ENCODE data around the gene SERINC5. TPM values are rescaled to one million over a fixed set of nuclear protein-coding genes. Genes with fewer than 3 reads are reported as not detected.

Gene SERINC5
- total RNA-seq, 5 donors from 2014 or later (not counting 1 experiment from before 2014, with no cell fraction given) = 109 to 170 (median 112) TPM

- ATAC-seq (replicated peaks in 1 of 4) = no peak
- DNase-seq = no peak
- Histone ChIP-seq H3K27me3 (replicated peaks in 1 of 2; ENCODE audit: control insufficient read depth in 2 of 2, extremely low read depth in 1 of 2, insufficient read depth in 2 of 2, low read length in 1 of 2) (no peaks in the 10 kb centered on the region), H3K4me1 (ENCODE audit: control insufficient read depth in 1 of 2, extremely low read depth in 1 of 2, insufficient read depth in 2 of 2, low read length in 2 of 2) (no peaks in the 10 kb centered on the region), H3K4me3 (ENCODE audit: control insufficient read depth in 1 of 2, extremely low read depth in 1 of 2, low read length in 1 of 2) (no peak overlapping the region), H3K36me3 (ENCODE audit: control insufficient read depth in 2 of 2, extremely low read depth in 1 of 2, insufficient read depth in 1 of 2, low read length in 1 of 2) (peaks cover 0 to 9% of the 10 kb centered on the region in 2 donors), H3K9me3 (no peaks in the 10 kb centered on the region), H3K27ac (ENCODE audit: low read length) (no peak overlapping the region)
- ChIA-PET CTCF (no interaction called here), POLR2A (no interaction called here)
- Mint-ChIP-seq H3K4me1 (no peaks in the 10 kb centered on the region), H3K36me3 (peaks cover 47% of the 10 kb centered on the region), H3K27me3 (no peaks in the 10 kb centered on the region), H3K4me3 (no peak overlapping the region), H3K27ac (no peak overlapping the region), H3K9me3 (no peaks in the 10 kb centered on the region)
- 80% methylated on average over 1 of the region's 4 CpGs for WGBS (ENCODE audit: insufficient coverage)
Measured at GRCh38 chr5:80069251-80069800, 186.5 kb downstream of the SERINC5 start.

GRCh38 chr5:80068775-80069174 lies 187.1 kb downstream of the SERINC5 start:
- no peak for ATAC-seq (replicated peaks in 1 of 4)
- CTCF ChIA-PET = no interaction called here
- no peak overlapping the region for H3K27ac Mint-ChIP-seq

GRCh38 chr5:80068246-80068636 lies 187.6 kb downstream of the SERINC5 start:
- no peaks in the 10 kb centered on the region for H3K4me1 Mint-ChIP-seq
- POLR2A ChIA-PET = no interaction called here
- ATAC-seq (replicated peaks in 1 of 4) = no peak
- peaks cover 56% of the 10 kb centered on the region for H3K36me3 Mint-ChIP-seq
- Histone ChIP-seq H3K4me1 (ENCODE audit: control insufficient read depth in 1 of 2, extremely low read depth in 1 of 2, insufficient read depth in 2 of 2, low read length in 2 of 2) (no peaks in the 10 kb centered on the region), H3K27me3 (replicated peaks in 1 of 2; ENCODE audit: control insufficient read depth in 2 of 2, extremely low read depth in 1 of 2, insufficient read depth in 2 of 2, low read length in 1 of 2) (no peaks in the 10 kb centered on the region), H3K4me3 (ENCODE audit: control insufficient read depth in 1 of 2, extremely low read depth in 1 of 2, low read length in 1 of 2) (no peak overlapping the region), H3K27ac (ENCODE audit: low read length) (no peak overlapping the region), H3K36me3 (ENCODE audit: control insufficient read depth in 2 of 2, extremely low read depth in 1 of 2, insufficient read depth in 1 of 2, low read length in 1 of 2) (peaks cover 0 to 9% of the 10 kb centered on the region in 2 donors), H3K9me3 (no peaks in the 10 kb centered on the region)
- H3K4me3 Mint-ChIP-seq = no peak overlapping the region
- H3K9me3 Mint-ChIP-seq = no peaks in the 10 kb centered on the region
- no peak overlapping the region for H3K27ac Mint-ChIP-seq
- DNase-seq = no peak
- no peaks in the 10 kb centered on the region for H3K27me3 Mint-ChIP-seq
- CTCF ChIA-PET = interaction anchor here in 1 of 2 donors (0.6 kb wide), 1 partner anchor 16 kb away, joined by 3 read pairs; no protein-coding TSS in a partner anchor
- WGBS (ENCODE audit: insufficient coverage) = 100% methylated on average over 1 of the region's 5 CpGs

More at GRCh38 chr5:80068775-80069174, 187.1 kb downstream of the SERINC5 start:
- no peak for DNase-seq
- no peaks in the 10 kb centered on the region for H3K4me1 Mint-ChIP-seq
- no peak overlapping the region for H3K27ac ChIP-seq (ENCODE audit: low read length)
- H3K4me3 Mint-ChIP-seq = no peak overlapping the region
- H3K36me3 ChIP-seq (ENCODE audit: control insufficient read depth in 2 of 2, extremely low read depth in 1 of 2, insufficient read depth in 1 of 2, low read length in 1 of 2) = peaks cover 0 to 9% of the 10 kb centered on the region in 2 donors
- no peaks in the 10 kb centered on the region for H3K27me3 ChIP-seq (replicated peaks in 1 of 2; ENCODE audit: control insufficient read depth in 2 of 2, extremely low read depth in 1 of 2, insufficient read depth in 2 of 2, low read length in 1 of 2)
- peaks cover 51% of the 10 kb centered on the region for H3K36me3 Mint-ChIP-seq
- no peaks in the 10 kb centered on the region for H3K9me3 ChIP-seq
- H3K27me3 Mint-ChIP-seq = no peaks in the 10 kb centered on the region
- WGBS (ENCODE audit: insufficient coverage) = 87% methylated on average over 3 of the region's 4 CpGs
- no peaks in the 10 kb centered on the region for H3K4me1 ChIP-seq (ENCODE audit: control insufficient read depth in 1 of 2, extremely low read depth in 1 of 2, insufficient read depth in 2 of 2, low read length in 2 of 2)
- POLR2A ChIA-PET = no interaction called here
- no peak overlapping the region for H3K4me3 ChIP-seq (ENCODE audit: control insufficient read depth in 1 of 2, extremely low read depth in 1 of 2, low read length in 1 of 2)
- H3K9me3 Mint-ChIP-seq = no peaks in the 10 kb centered on the region

- no peaks in the 10 kb centered on the region for H3K27me3 ChIP-seq (replicated peaks in 1 of 2; ENCODE audit: control insufficient read depth in 2 of 2, extremely low read depth in 1 of 2, insufficient read depth in 2 of 2, low read length in 1 of 2)
- CTCF ChIA-PET = interaction anchor here in 1 of 2 donors (0.6 kb wide), 1 partner anchor 17 kb away, joined by 3 read pairs; no protein-coding TSS in a partner anchor
- Mint-ChIP-seq H3K9me3 (no peaks in the 10 kb centered on the region), H3K27ac (no peak overlapping the region), H3K36me3 (peaks cover 54% of the 10 kb centered on the region), H3K27me3 (no peaks in the 10 kb centered on the region), H3K4me1 (no peaks in the 10 kb centered on the region), H3K4me3 (no peak overlapping the region)
- no peaks in the 10 kb centered on the region for H3K4me1 ChIP-seq (ENCODE audit: control insufficient read depth in 1 of 2, extremely low read depth in 1 of 2, insufficient read depth in 2 of 2, low read length in 2 of 2)
- H3K4me3 ChIP-seq (ENCODE audit: control insufficient read depth in 1 of 2, extremely low read depth in 1 of 2, low read length in 1 of 2) = no peak overlapping the region
- no peak overlapping the region for H3K27ac ChIP-seq (ENCODE audit: low read length)
- 83% methylated on average over 2 of the region's 8 CpGs for WGBS (ENCODE audit: insufficient coverage)
- DNase-seq = no peak
- peaks cover 0 to 4% of the 10 kb centered on the region in 2 donors for H3K36me3 ChIP-seq (ENCODE audit: control insufficient read depth in 2 of 2, extremely low read depth in 1 of 2, insufficient read depth in 1 of 2, low read length in 1 of 2)
- ATAC-seq (replicated peaks in 1 of 4) = no peak
- POLR2A ChIA-PET = no interaction called here
- H3K9me3 ChIP-seq = no peaks in the 10 kb centered on the region
Measured at GRCh38 chr5:80067531-80068245, 188.2 kb downstream of the SERINC5 start.

- Histone ChIP-seq H3K27ac (ENCODE audit: low read length) (no peak overlapping the region), H3K4me3 (ENCODE audit: control insufficient read depth in 1 of 2, extremely low read depth in 1 of 2, low read length in 1 of 2) (no peak overlapping the region), H3K4me1 (ENCODE audit: control insufficient read depth in 1 of 2, extremely low read depth in 1 of 2, insufficient read depth in 2 of 2, low read length in 2 of 2) (no peaks in the 10 kb centered on the region), H3K27me3 (replicated peaks in 1 of 2; ENCODE audit: control insufficient read depth in 2 of 2, extremely low read depth in 1 of 2, insufficient read depth in 2 of 2, low read length in 1 of 2) (no peaks in the 10 kb centered on the region), H3K9me3 (no peaks in the 10 kb centered on the region), H3K36me3 (ENCODE audit: control insufficient read depth in 2 of 2, extremely low read depth in 1 of 2, insufficient read depth in 1 of 2, low read length in 1 of 2) (peaks cover 0 to 2% of the 10 kb centered on the region in 2 donors)
- ChIA-PET POLR2A (no interaction called here), CTCF (no interaction called here)
- H3K27ac Mint-ChIP-seq = no peak overlapping the region
- H3K36me3 Mint-ChIP-seq = peaks cover 50% of the 10 kb centered on the region
- no peak for ATAC-seq (replicated peaks in 1 of 4)
- no peaks in the 10 kb centered on the region for H3K27me3 Mint-ChIP-seq
- H3K9me3 Mint-ChIP-seq = no peaks in the 10 kb centered on the region
- no peak for DNase-seq
- no peak overlapping the region for H3K4me3 Mint-ChIP-seq
- no peaks in the 10 kb centered on the region for H3K4me1 Mint-ChIP-seq
- no CpG with 5 or more reads among the region's 2 CpGs for WGBS (ENCODE audit: insufficient coverage)
Measured at GRCh38 chr5:80067016-80067415, 188.8 kb downstream of the SERINC5 start.

- H3K27ac ChIP-seq (ENCODE audit: low read length) = no peak overlapping the region
- H3K27me3 ChIP-seq (replicated peaks in 1 of 2; ENCODE audit: control insufficient read depth in 2 of 2, extremely low read depth in 1 of 2, insufficient read depth in 2 of 2, low read length in 1 of 2) = no peaks in the 10 kb centered on the region
- H3K9me3 Mint-ChIP-seq = no peaks in the 10 kb centered on the region
- no peak overlapping the region for H3K4me3 Mint-ChIP-seq
- H3K4me3 ChIP-seq (ENCODE audit: control insufficient read depth in 1 of 2, extremely low read depth in 1 of 2, low read length in 1 of 2) = no peak overlapping the region
- ATAC-seq (replicated peaks in 1 of 4) (no peak), DNase-seq (no peak)
- no peak overlapping the region for H3K27ac Mint-ChIP-seq
- CTCF ChIA-PET = interaction anchor here in 1 of 2 donors (1.0 kb wide), 1 partner anchor 28 kb away, joined by 3 read pairs; no protein-coding TSS in a partner anchor
- no peaks in the 10 kb centered on the region for H3K9me3 ChIP-seq
- H3K4me1 ChIP-seq (ENCODE audit: control insufficient read depth in 1 of 2, extremely low read depth in 1 of 2, insufficient read depth in 2 of 2, low read length in 2 of 2) = no peaks in the 10 kb centered on the region
- POLR2A ChIA-PET = no interaction called here
- H3K36me3 ChIP-seq (ENCODE audit: control insufficient read depth in 2 of 2, extremely low read depth in 1 of 2, insufficient read depth in 1 of 2, low read length in 1 of 2) = peaks cover 0 to 2% of the 10 kb centered on the region in 2 donors
- peaks cover 45% of the 10 kb centered on the region for H3K36me3 Mint-ChIP-seq
- peaks cover 5 to 11% (median 6%) of the 10 kb centered on the region in 3 donors for H3K4me1 Mint-ChIP-seq
- H3K27me3 Mint-ChIP-seq = no peaks in the 10 kb centered on the region
Measured at GRCh38 chr5:80064124-80064523, 191.7 kb downstream of the SERINC5 start.

Measured in T-cell (primary cell).